ENCODE results near the gene CFAP46. TPM values are rescaled to one million over a fixed set of nuclear protein-coding genes. Genes with fewer than 3 reads are reported as not detected.

Gene CFAP46
- total and polyA plus RNA-seq, 2 of the 4 experiments (the other 2 are of a cell fraction) = 1.3 to 1.8 TPM

DNA sequence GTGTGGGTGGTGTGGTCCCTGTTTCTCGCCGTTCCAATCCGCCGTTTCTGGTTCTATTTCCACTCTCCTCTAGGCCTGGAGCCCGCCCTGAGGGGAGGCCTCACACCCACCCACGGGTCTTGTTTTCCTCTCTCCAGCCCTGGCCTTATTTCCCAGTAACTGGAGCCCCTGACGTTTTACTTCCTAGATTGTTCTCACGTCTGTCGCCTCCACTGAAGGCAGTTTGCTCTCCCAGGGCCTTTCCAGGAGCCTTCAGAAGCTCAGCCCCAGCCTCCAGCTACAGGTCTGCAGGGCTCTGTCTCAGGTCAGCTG, 30.6 kb downstream of the CFAP46 start:
- no peak overlapping the region for H2AFZ ChIP-seq (replicated peaks; ENCODE audit: low read length, poor library complexity)
- no peak overlapping the region for H4K91ac ChIP-seq (ENCODE audit: insufficient read depth, low read depth, low read length)
- no peak overlapping the region for H3K18ac ChIP-seq (ENCODE audit: low read depth, low read length)
- H3K23ac ChIP-seq (ENCODE audit: low read depth, low read length) = no peak overlapping the region
- no peak overlapping the region for H2AK9ac ChIP-seq (replicated peaks; ENCODE audit: low read depth, low read length, poor library complexity)
- TF ChIP-seq RCOR1 (IDR thresholded peaks at IDR 0.05; ENCODE audit: insufficient replicate concordance, low read length) (no peak), CEBPB (IDR thresholded peaks at IDR 0.05; ENCODE audit: low read depth, low read length) (no peak), NFE2L2 (IDR thresholded peaks at IDR 0.05; ENCODE audit: low read depth, low read length) (no peak), BHLHE40 (IDR thresholded peaks at IDR 0.05; ENCODE audit: low read depth, low read length) (no peak), FOS (IDR thresholded peaks at IDR 0.05; ENCODE audit: low read depth, low read length) (no peak), MAFK (IDR thresholded peaks at IDR 0.05; ENCODE audit: low read depth, low read length) (no peak), RFX5 (IDR thresholded peaks at IDR 0.05; ENCODE audit: low read depth, low read length) (no peak), MAZ (IDR thresholded peaks at IDR 0.05; ENCODE audit: borderline replicate concordance, low read depth, low read length) (no peak), POLR2A (IDR thresholded peaks at IDR 0.05; ENCODE audit: low read depth, low read length) (no peak), MXI1 (IDR thresholded peaks at IDR 0.05; ENCODE audit: borderline replicate concordance, low read depth, low read length) (no peak), RAD21 (IDR thresholded peaks at IDR 0.05; ENCODE audit: low read length) (no peak), CHD1 (IDR thresholded peaks at IDR 0.05; ENCODE audit: low read depth, low read length) (no peak), SMC3 (IDR thresholded peaks at IDR 0.05; ENCODE audit: low read depth, low read length) (no peak)
- TF ChIP-seq, protein P1, sequence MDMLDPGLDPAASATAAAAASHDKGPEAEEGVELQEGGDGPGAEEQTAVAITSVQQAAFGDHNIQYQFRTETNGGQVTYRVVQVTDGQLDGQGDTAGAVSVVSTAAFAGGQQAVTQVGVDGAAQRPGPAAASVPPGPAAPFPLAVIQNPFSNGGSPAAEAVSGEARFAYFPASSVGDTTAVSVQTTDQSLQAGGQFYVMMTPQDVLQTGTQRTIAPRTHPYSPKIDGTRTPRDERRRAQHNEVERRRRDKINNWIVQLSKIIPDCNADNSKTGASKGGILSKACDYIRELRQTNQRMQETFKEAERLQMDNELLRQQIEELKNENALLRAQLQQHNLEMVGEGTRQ (IDR thresholded peaks at IDR 0.05; ENCODE audit: low read depth, low read length) = no peak
- TF ChIP-seq, protein P2, sequence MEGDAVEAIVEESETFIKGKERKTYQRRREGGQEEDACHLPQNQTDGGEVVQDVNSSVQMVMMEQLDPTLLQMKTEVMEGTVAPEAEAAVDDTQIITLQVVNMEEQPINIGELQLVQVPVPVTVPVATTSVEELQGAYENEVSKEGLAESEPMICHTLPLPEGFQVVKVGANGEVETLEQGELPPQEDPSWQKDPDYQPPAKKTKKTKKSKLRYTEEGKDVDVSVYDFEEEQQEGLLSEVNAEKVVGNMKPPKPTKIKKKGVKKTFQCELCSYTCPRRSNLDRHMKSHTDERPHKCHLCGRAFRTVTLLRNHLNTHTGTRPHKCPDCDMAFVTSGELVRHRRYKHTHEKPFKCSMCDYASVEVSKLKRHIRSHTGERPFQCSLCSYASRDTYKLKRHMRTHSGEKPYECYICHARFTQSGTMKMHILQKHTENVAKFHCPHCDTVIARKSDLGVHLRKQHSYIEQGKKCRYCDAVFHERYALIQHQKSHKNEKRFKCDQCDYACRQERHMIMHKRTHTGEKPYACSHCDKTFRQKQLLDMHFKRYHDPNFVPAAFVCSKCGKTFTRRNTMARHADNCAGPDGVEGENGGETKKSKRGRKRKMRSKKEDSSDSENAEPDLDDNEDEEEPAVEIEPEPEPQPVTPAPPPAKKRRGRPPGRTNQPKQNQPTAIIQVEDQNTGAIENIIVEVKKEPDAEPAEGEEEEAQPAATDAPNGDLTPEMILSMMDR (conservative IDR thresholded peaks at IDR 0.05; ENCODE audit: low read depth, low read length) = no peak
- TF ChIP-seq, protein P3, sequence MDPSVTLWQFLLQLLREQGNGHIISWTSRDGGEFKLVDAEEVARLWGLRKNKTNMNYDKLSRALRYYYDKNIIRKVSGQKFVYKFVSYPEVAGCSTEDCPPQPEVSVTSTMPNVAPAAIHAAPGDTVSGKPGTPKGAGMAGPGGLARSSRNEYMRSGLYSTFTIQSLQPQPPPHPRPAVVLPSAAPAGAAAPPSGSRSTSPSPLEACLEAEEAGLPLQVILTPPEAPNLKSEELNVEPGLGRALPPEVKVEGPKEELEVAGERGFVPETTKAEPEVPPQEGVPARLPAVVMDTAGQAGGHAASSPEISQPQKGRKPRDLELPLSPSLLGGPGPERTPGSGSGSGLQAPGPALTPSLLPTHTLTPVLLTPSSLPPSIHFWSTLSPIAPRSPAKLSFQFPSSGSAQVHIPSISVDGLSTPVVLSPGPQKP (IDR thresholded peaks at IDR 0.05; ENCODE audit: borderline replicate concordance, low read depth, low read length) = no peak
- no TSS peak for BruUV-seq (replicated peaks)
- no peak overlapping the region for H4K8ac ChIP-seq (ENCODE audit: low read depth in 2 of 2, low read length in 2 of 2)
- in situ Hi-C loops (cut with MboI; ENCODE audit: low sequenced_read_pairs) = no loop called here
- H4K5ac ChIP-seq (ENCODE audit: low read depth, low read length) = no peak overlapping the region
- CTCF ChIA-PET = no interaction called here
- H3K27ac ChIP-seq (ENCODE audit: insufficient read depth, low read length) = no peak overlapping the region
- ATAC-seq (ENCODE audit: low read depth) (peak; percentile 21; the same call in 1 of the 2 replicates), DNase-seq (no peak)
- no peaks in the 10 kb centered on the region for H3K79me1 ChIP-seq (ENCODE audit: low read depth in 1 of 2, low read length in 2 of 2)
- no peaks in the 10 kb centered on the region for H3K4me1 ChIP-seq (ENCODE audit: control insufficient read depth, insufficient read depth, low read length)
- H2BK120ac ChIP-seq (ENCODE audit: low read depth, low read length) = no peak overlapping the region
- H3K9me3 ChIP-seq (ENCODE audit: control insufficient read depth, insufficient read depth, low read length) = no peaks in the 10 kb centered on the region
- no peak overlapping the region for H3K4me3 ChIP-seq (ENCODE audit: insufficient read depth, low read depth, low read length)
- dilution Hi-C loops (cut with HindIII; ENCODE audit: low sequenced_read_pairs, unreplicated experiment) = no loop called here
- no peak overlapping the region for H2BK5ac ChIP-seq (ENCODE audit: low read depth, low read length, poor library complexity, severe bottlenecking)
- POLR2A ChIA-PET (ENCODE audit: unreplicated experiment) = no interaction called here
- H3K9ac ChIP-seq (ENCODE audit: low read depth, low read length) = no peak overlapping the region
- no peaks in the 10 kb centered on the region; the same call in 1 of the 2 replicates for H3K27me3 ChIP-seq (ENCODE audit: control insufficient read depth, insufficient read depth, low read length)
- H3K4me2 ChIP-seq (ENCODE audit: low read depth, low read length) = no peak overlapping the region
- H2BK20ac ChIP-seq (ENCODE audit: low read depth, low read length) = no peak overlapping the region
- H3K56ac ChIP-seq (ENCODE audit: extremely low read depth, insufficient read depth, low read length) = no peak overlapping the region
- no peaks in the 10 kb centered on the region for H3K9me1 ChIP-seq (ENCODE audit: insufficient read depth, low read length)
- intact Hi-C loops (cut with micrococcal nuclease) = no loop called here
- H2BK15ac ChIP-seq (ENCODE audit: low read depth, low read length) = no peak overlapping the region
- H4K20me1 ChIP-seq (ENCODE audit: insufficient read depth, low read length) = no peaks in the 10 kb centered on the region
- H2AK5ac ChIP-seq (ENCODE audit: low read depth, low read length) = no peak overlapping the region
- no peak overlapping the region for H3K14ac ChIP-seq (replicated peaks; ENCODE audit: low read depth, low read length)
- no peak overlapping the region for H3K4ac ChIP-seq (ENCODE audit: low read depth, low read length)
- 60% methylated on average over 1 of the region's 9 CpGs; no CpG with 5 or more reads in 1 of the 2 experiments for WGBS, 2 experiments (ENCODE audit: extremely low coverage in 2 of 2, insufficient read length in 1 of 2)
- H3K36me3 ChIP-seq (ENCODE audit: control insufficient read depth, insufficient read depth, low read length) = no peaks in the 10 kb centered on the region
